Vagina (tissue), 2 donors: ENCODE results near the gene TMEM140.

Experiments used
- POLR2A ChIP-seq, 2 donors: fragments of 450-650 bp; IDR thresholded peaks; one replicate each; pipeline ENCODE4 v1.6.1; 2017; ENCODE audit warnings: antibody characterized with exemption in 2 of 2, mild to moderate bottlenecking in 2 of 2, moderate library complexity in 2 of 2
- POLR2AphosphoS5 ChIP-seq, 2 donors: sonication (generic); formaldehyde crosslinking; IDR thresholded peaks; one replicate each; pipeline ENCODE4 v1.9.0; 2017; ENCODE audit warnings: antibody characterized with exemption in 2 of 2, mild to moderate bottlenecking in 2 of 2, low read depth in 1 of 2; ENCODE audit not compliant: insufficient read depth in 1 of 2
- TF ChIP-seq, protein P1 (sequence below), 3 experiments: fragments of 450-650 bp in 2 of 3; fragments of 200-600 bp in 1 of 3; sonication (generic) in 1 of 3; IDR thresholded peaks; one replicate each; pipeline ENCODE4 v1.5.1; 2017 to 2019; ENCODE audit warnings: antibody characterized with exemption in 3 of 3, mild to moderate bottlenecking in 2 of 3, moderate library complexity in 2 of 3

DNA sequence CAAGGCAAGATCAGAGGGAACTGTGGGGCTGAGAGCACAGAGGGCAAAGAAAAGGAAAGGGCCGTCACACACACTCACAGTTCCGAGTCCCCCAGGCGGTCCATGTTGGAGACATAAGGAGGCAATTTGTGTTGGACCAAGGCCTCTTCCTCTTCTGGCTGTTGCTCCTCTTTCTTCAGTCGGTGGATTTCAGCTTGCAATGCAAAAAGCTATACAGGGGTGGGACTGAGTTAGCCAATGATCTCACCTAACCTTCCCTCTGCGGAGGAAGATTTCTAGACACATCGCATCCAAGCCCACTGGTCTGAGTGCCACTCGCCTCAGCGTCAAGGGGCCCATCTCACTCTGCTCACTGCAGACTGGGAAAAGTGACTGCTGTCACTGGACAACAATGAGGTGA, 58.0 kb downstream of the TMEM140 start:
- TF ChIP-seq, protein P1, sequence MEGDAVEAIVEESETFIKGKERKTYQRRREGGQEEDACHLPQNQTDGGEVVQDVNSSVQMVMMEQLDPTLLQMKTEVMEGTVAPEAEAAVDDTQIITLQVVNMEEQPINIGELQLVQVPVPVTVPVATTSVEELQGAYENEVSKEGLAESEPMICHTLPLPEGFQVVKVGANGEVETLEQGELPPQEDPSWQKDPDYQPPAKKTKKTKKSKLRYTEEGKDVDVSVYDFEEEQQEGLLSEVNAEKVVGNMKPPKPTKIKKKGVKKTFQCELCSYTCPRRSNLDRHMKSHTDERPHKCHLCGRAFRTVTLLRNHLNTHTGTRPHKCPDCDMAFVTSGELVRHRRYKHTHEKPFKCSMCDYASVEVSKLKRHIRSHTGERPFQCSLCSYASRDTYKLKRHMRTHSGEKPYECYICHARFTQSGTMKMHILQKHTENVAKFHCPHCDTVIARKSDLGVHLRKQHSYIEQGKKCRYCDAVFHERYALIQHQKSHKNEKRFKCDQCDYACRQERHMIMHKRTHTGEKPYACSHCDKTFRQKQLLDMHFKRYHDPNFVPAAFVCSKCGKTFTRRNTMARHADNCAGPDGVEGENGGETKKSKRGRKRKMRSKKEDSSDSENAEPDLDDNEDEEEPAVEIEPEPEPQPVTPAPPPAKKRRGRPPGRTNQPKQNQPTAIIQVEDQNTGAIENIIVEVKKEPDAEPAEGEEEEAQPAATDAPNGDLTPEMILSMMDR (IDR thresholded peaks at IDR 0.05): no peak
- TF ChIP-seq POLR2A (IDR thresholded peaks at IDR 0.05) (no peak), POLR2AphosphoS5 (IDR thresholded peaks at IDR 0.05; ENCODE audit: insufficient read depth in 1 of 2, low read depth in 1 of 2) (no peak)
